HepG2 (cell line): ENCODE data around the gene AK8. TPM values are rescaled to one million over a fixed set of nuclear protein-coding genes. Genes with fewer than 3 reads are reported as not detected.

Source experiments
- ATAC-seq: fragments of 200-7000 bp; cut with Tn5 transposase; 3 replicates; pipeline ENCODE4 v1.9.1; 2020; ENCODE audit warnings: mild to moderate bottlenecking, moderate library complexity
- BruUV-seq: library from RNA; stranded (reverse); fragments of 400-500 nt; replicated peaks from 2 replicates; lab custom pipeline; 2021; lab: Mats Ljungman, UMichigan
- CTCF ChIA-PET: fragments of 300-600 bp; formaldehyde crosslinking; extraction: SDS; loops from one replicate; lab custom pipeline; 2021; ENCODE audit warnings: low total read pairs, inconsistent platforms, low intra/inter-chr PET ratio; lab: Yijun Ruan, JAX
- POLR2A ChIA-PET: fragments of 350-600 bp; sonication (Branson Sonifier 250); formaldehyde crosslinking; loops from one replicate; lab custom pipeline; 2020; ENCODE audit warnings: antibody characterized with exemption, inconsistent platforms; lab: Yijun Ruan, JAX
- DNase-seq: peaks from one replicate; pipeline ENCODE4 v3.0.0-alpha.2; 2015; ENCODE audit warnings: low spot score
- FAIRE-seq: peaks from 3 replicates; lab custom pipeline; 2011; peaks lifted over from hg19 to GRCh38; lab: Jason Lieb, UNC
- H2AFZ ChIP-seq: one replicate; pipeline ENCODE4 v1.6.1; 2011; ENCODE audit warnings: low read length, inconsistent platforms
- H3K27ac ChIP-seq: fragments of 300-600 bp; 3 replicates; pipeline ENCODE4 v1.8.0; 2011; ENCODE audit warnings: mixed run types, mild to moderate bottlenecking, mixed read lengths, low read length, inconsistent platforms; ENCODE audit not compliant: insufficient read depth; ENCODE audit errors: extremely low read length
- H3K27me3 ChIP-seq, 2 experiments: fragments of 200-600 bp in 1 of 2; 2 replicates in 1 of 2; 3 replicates in 1 of 2; pipeline versions ENCODE4 v1.6.0 to v1.8.0; 2011; ENCODE audit warnings: low read length in 2 of 2, mild to moderate bottlenecking in 2 of 2, moderate library complexity in 2 of 2, inconsistent platforms in 1 of 2; ENCODE audit not compliant: insufficient read depth in 2 of 2, control insufficient read depth in 1 of 2
- H3K36me3 ChIP-seq, 2 experiments: fragments of 200-600 bp in 1 of 2; replicated peaks in 1 of 2; 2 replicates in 1 of 2; 3 replicates in 1 of 2; pipeline versions ENCODE4 v1.5.1 to v1.8.0; 2011; ENCODE audit warnings: low read length in 2 of 2, inconsistent platforms in 1 of 2; ENCODE audit not compliant: insufficient read depth in 2 of 2, control insufficient read depth in 1 of 2
- H3K4me1 ChIP-seq: 2 replicates; pipeline ENCODE4 v1.5.1; 2012; ENCODE audit warnings: low read length, inconsistent platforms; ENCODE audit not compliant: insufficient read depth
- H3K4me2 ChIP-seq: 2 replicates; pipeline ENCODE4 v1.6.0; 2011; ENCODE audit warnings: low read depth, low read length, inconsistent platforms
- H3K4me3 ChIP-seq, 3 experiments: fragments of 200-600 bp in 1 of 3; sonication (generic), shearing (Covaris generic) in 1 of 3; replicated peaks in 1 of 3; 2 replicates each; pipeline ENCODE4 v1.5.1; 2011 to 2016; ENCODE audit warnings: low read length in 3 of 3, inconsistent platforms in 2 of 3, low read depth in 2 of 3, mild to moderate bottlenecking in 2 of 3, control low read depth in 1 of 3, mixed read lengths in 1 of 3; ENCODE audit not compliant: insufficient read depth in 1 of 3
- H3K79me2 ChIP-seq: one replicate; pipeline ENCODE4 v1.6.1; 2011; ENCODE audit warnings: low read length, inconsistent platforms; ENCODE audit not compliant: insufficient read depth
- H3K9ac ChIP-seq: 2 replicates; pipeline ENCODE4 v1.6.0; 2011; ENCODE audit warnings: mild to moderate bottlenecking, low read depth, low read length, inconsistent platforms; ENCODE audit not compliant: insufficient read depth
- H3K9me3 ChIP-seq: 2 replicates; pipeline ENCODE4 v1.5.1; 2012; ENCODE audit warnings: mild to moderate bottlenecking, low read length
- H4K20me1 ChIP-seq: 2 replicates; pipeline ENCODE4 v1.6.0; 2011; ENCODE audit warnings: inconsistent platforms, mild to moderate bottlenecking, low read length, moderate library complexity; ENCODE audit not compliant: insufficient read depth
- BORCS8-MEF2B ChIP-seq: sonication (generic); formaldehyde crosslinking; IDR thresholded peaks from 2 replicates; pipeline ENCODE4 v1.8.0; 2022; ENCODE audit warnings: mild to moderate bottlenecking, missing genetic modification reagents
- CCDC6 ChIP-seq: sonication (generic); formaldehyde crosslinking; IDR thresholded peaks from 2 replicates; pipeline ENCODE4 v1.8.1; 2022; ENCODE audit warnings: mild to moderate bottlenecking, missing genetic modification reagents, moderate library complexity
- FOXK2 ChIP-seq: fragments of 450-650 bp; IDR thresholded peaks from 2 replicates; pipeline ENCODE4 v1.6.1; 2016
- JUN ChIP-seq: sonication (generic); formaldehyde crosslinking; IDR thresholded peaks from 2 replicates; pipeline ENCODE4 v1.4.0; 2020; ENCODE audit warnings: mild to moderate bottlenecking, missing genetic modification reagents
- PITX1 ChIP-seq: sonication (generic); formaldehyde crosslinking; IDR thresholded peaks from 2 replicates; pipeline ENCODE4 v1.5.1; 2020; ENCODE audit warnings: mild to moderate bottlenecking, missing genetic modification reagents
- SAP130 ChIP-seq: IDR thresholded peaks from 2 replicates; pipeline ENCODE4 v1.6.1; 2016; ENCODE audit warnings: low read depth
- THAP11 ChIP-seq: IDR thresholded peaks from 2 replicates; pipeline ENCODE4 v1.6.1; 2016; ENCODE audit warnings: missing biosample characterization, missing genetic modification reagents
- ZNF225 ChIP-seq: sonication (generic); formaldehyde crosslinking; IDR thresholded peaks from 2 replicates; pipeline ENCODE4 v1.4.0; 2020; ENCODE audit warnings: mild to moderate bottlenecking, missing genetic modification reagents
- ZNF644 ChIP-seq: IDR thresholded peaks from 2 replicates; pipeline ENCODE4 v1.6.1; 2016; ENCODE audit warnings: low read depth
- ZNF7 ChIP-seq: IDR thresholded peaks from 2 replicates; pipeline ENCODE4 v1.6.1; 2016; ENCODE audit warnings: missing biosample characterization, missing genetic modification reagents
- WGBS: methylation state at CpG from one replicate; pipeline ENCODE4 v1.1.6; 2017; ENCODE audit warnings: low lambda C conversion rate; 5-methylcytosine and 5-hydroxymethylcytosine counted together
- in situ Hi-C: cut with HindIII; loops from 2 replicates; pipeline ENCODE4 v1.10.0; 2017; ENCODE audit warnings: low pct_unique_long_range_greater_than_20kb; ENCODE audit not compliant: extremely low pct_ligation_motif_present
- intact Hi-C: fragments of 100-400 bp; cut with micrococcal nuclease; formaldehyde crosslinking; loops from one replicate; pipeline ENCODE4 v1.10.0; 2022; ENCODE audit not compliant: unreplicated experiment
- polyA plus RNA-seq, 8 experiments: library from polyadenylated mRNA; depleted of rRNA in 3 of 8; stranded (reverse) in 7 of 8; unstranded in 1 of 8; fragments of >200 nt; fragmentation: Illumina TruSeq in 4 of 8; extraction: Trizol in 4 of 8; gene quantifications; 2 replicates each; pipeline versions ENCODE4 v1.2.1 to v1.2.3, GENCODE V29; 2011 to 2016; ENCODE audit warnings: low read depth in 4 of 8, missing spikeins in 1 of 8, mixed read lengths in 1 of 8; ENCODE audit not compliant: insufficient read depth in 1 of 8
- total RNA-seq, 5 experiments: library from RNA; depleted of rRNA; stranded (reverse); fragments of >200 nt; fragmentation: Illumina TruSeq; extraction: Trizol; gene quantifications; 2 replicates each; pipeline ENCODE4 v1.2.3, GENCODE V29; 2016; ENCODE audit warnings: low read depth in 1 of 5
- TF ChIP-seq, protein P1 (sequence below): IDR thresholded peaks from 2 replicates; pipeline ENCODE4 v1.6.1; 2018; ENCODE audit warnings: missing genetic modification reagents, mild to moderate bottlenecking, missing compliant biosample characterization
- TF ChIP-seq, protein P2 (sequence below): sonication (generic); formaldehyde crosslinking; IDR thresholded peaks from 2 replicates; pipeline ENCODE4 v1.4.0; 2020; ENCODE audit warnings: missing genetic modification reagents
- TF ChIP-seq, protein P3 (sequence below), 2 experiments: sonication (generic) in 1 of 2; formaldehyde crosslinking in 1 of 2; IDR thresholded peaks; 2 replicates each; pipeline versions ENCODE4 v1.4.0 to v1.6.1; 2016 to 2020; ENCODE audit warnings: borderline replicate concordance in 1 of 2, low read depth in 1 of 2, mild to moderate bottlenecking in 1 of 2, missing genetic modification reagents in 1 of 2
- TF ChIP-seq, protein P4 (sequence below): sonication (generic); formaldehyde crosslinking; IDR thresholded peaks from 2 replicates; pipeline ENCODE4 v1.5.0; 2020; ENCODE audit warnings: mild to moderate bottlenecking, missing genetic modification reagents
- TF ChIP-seq, protein P5 (sequence below): sonication (generic); formaldehyde crosslinking; IDR thresholded peaks from 2 replicates; pipeline ENCODE4 v1.5.0; 2020; ENCODE audit warnings: mild to moderate bottlenecking, missing genetic modification reagents

AK8 gene
- total and polyA plus RNA-seq, 2 of the 13 experiments (the other 11 are each of a cell fraction or from before 2014, with no cell fraction given) = 0.11 TPM; not detected in 1

DNA sequence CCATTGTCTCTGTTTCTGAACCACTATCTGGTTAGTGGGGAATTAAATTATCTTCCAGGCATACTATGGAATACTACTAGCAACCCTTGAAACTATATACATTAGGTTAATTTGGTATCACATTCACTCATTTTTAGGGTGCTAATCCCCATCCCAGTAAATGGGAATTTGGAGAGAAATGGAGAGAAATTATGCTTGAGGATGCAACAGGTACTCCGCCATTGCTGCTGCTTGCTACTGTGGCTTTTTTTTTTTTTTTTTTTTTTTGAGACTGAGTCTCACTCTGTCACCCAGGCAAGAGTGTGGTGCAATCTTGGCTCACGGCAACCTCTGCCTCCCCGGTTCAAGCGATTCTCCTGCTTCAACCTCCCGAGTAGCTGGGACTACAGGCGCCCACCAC lies 66.1 kb downstream of the AK8 start:
- intact Hi-C loops = loop anchor here (10.0 kb wide), 1 partner anchor 163 kb away; the partner anchor contains the start of gene GFI1B
- TF ChIP-seq PITX1 (CRISPR knock-in tag) (no peak), BORCS8-MEF2B (CRISPR knock-in tag) (no peak), ZNF225 (CRISPR knock-in tag) (no peak), ZNF7 (CRISPR knock-in tag) (no peak), SAP130 (CRISPR knock-in tag) (no peak), FOXK2 (no peak), ZNF644 (CRISPR knock-in tag) (no peak), THAP11 (no peak), JUN (no peak), CCDC6 (no peak)
- TF ChIP-seq, protein P1, sequence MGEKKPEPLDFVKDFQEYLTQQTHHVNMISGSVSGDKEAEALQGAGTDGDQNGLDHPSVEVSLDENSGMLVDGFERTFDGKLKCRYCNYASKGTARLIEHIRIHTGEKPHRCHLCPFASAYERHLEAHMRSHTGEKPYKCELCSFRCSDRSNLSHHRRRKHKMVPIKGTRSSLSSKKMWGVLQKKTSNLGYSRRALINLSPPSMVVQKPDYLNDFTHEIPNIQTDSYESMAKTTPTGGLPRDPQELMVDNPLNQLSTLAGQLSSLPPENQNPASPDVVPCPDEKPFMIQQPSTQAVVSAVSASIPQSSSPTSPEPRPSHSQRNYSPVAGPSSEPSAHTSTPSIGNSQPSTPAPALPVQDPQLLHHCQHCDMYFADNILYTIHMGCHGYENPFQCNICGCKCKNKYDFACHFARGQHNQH (CRISPR knock-in tag) = no peak
- TF ChIP-seq, protein P2, sequence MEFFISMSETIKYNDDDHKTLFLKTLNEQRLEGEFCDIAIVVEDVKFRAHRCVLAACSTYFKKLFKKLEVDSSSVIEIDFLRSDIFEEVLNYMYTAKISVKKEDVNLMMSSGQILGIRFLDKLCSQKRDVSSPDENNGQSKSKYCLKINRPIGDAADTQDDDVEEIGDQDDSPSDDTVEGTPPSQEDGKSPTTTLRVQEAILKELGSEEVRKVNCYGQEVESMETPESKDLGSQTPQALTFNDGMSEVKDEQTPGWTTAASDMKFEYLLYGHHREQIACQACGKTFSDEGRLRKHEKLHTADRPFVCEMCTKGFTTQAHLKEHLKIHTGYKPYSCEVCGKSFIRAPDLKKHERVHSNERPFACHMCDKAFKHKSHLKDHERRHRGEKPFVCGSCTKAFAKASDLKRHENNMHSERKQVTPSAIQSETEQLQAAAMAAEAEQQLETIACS = no peak
- TF ChIP-seq, protein P3, sequence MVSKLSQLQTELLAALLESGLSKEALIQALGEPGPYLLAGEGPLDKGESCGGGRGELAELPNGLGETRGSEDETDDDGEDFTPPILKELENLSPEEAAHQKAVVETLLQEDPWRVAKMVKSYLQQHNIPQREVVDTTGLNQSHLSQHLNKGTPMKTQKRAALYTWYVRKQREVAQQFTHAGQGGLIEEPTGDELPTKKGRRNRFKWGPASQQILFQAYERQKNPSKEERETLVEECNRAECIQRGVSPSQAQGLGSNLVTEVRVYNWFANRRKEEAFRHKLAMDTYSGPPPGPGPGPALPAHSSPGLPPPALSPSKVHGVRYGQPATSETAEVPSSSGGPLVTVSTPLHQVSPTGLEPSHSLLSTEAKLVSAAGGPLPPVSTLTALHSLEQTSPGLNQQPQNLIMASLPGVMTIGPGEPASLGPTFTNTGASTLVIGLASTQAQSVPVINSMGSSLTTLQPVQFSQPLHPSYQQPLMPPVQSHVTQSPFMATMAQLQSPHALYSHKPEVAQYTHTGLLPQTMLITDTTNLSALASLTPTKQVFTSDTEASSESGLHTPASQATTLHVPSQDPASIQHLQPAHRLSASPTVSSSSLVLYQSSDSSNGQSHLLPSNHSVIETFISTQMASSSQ (IDR thresholded peaks at IDR 0.05; ENCODE audit: low read depth) = no peak
- TF ChIP-seq, protein P3 (CRISPR knock-in tag; IDR thresholded peaks at IDR 0.05; ENCODE audit: borderline replicate concordance) = no peak
- TF ChIP-seq, protein P4, sequence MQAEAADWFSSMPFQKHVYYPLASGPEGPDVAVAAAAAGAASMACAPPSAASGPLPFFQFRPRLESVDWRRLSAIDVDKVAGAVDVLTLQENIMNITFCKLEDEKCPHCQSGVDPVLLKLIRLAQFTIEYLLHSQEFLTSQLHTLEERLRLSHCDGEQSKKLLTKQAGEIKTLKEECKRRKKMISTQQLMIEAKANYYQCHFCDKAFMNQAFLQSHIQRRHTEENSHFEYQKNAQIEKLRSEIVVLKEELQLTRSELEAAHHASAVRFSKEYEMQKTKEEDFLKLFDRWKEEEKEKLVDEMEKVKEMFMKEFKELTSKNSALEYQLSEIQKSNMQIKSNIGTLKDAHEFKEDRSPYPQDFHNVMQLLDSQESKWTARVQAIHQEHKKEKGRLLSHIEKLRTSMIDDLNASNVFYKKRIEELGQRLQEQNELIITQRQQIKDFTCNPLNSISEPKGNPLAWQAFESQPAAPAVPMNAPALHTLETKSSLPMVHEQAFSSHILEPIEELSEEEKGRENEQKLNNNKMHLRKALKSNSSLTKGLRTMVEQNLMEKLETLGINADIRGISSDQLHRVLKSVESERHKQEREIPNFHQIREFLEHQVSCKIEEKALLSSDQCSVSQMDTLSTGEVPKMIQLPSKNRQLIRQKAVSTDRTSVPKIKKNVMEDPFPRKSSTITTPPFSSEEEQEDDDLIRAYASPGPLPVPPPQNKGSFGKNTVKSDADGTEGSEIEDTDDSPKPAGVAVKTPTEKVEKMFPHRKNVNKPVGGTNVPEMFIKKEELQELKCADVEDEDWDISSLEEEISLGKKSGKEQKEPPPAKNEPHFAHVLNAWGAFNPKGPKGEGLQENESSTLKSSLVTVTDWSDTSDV = no peak
- TF ChIP-seq, protein P5, sequence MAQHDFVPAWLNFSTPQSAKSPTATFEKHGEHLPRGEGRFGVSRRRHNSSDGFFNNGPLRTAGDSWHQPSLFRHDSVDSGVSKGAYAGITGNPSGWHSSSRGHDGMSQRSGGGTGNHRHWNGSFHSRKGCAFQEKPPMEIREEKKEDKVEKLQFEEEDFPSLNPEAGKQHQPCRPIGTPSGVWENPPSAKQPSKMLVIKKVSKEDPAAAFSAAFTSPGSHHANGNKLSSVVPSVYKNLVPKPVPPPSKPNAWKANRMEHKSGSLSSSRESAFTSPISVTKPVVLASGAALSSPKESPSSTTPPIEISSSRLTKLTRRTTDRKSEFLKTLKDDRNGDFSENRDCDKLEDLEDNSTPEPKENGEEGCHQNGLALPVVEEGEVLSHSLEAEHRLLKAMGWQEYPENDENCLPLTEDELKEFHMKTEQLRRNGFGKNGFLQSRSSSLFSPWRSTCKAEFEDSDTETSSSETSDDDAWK (CRISPR knock-in tag) = no peak

More for the DNA sequence above, 66.1 kb downstream of the AK8 start:
- Histone ChIP-seq H3K27ac (no peak overlapping the region), H2AFZ (no peak overlapping the region), H4K20me1 (no peaks in the 10 kb centered on the region), H3K9me3 (no peaks in the 10 kb centered on the region), H3K79me2 (no peaks in the 10 kb centered on the region), H3K9ac (no peak overlapping the region), H3K27me3 (peaks cover 6 to 45% of the 10 kb centered on the region in 2 experiments; a peak in 4 of 5 replicates), H3K4me3 (no peak overlapping the region), H3K36me3 (no peaks in the 10 kb centered on the region), H3K4me1 (no peaks in the 10 kb centered on the region), H3K4me2 (no peak overlapping the region)
- no TSS peak for BruUV-seq
- in situ Hi-C loops = no loop called here
- POLR2A ChIA-PET = interaction anchor here (0.5 kb wide), 1 partner anchor 94 kb away, joined by 5 read pairs; no protein-coding TSS in a partner anchor
- DNase-seq (no peak), FAIRE-seq (no peak), ATAC-seq (no peak)
- CTCF ChIA-PET = interaction anchor here (1.1 to 1.7 kb wide), 2 partner anchors 90 to 160 kb away, joined by 7 to 9 read pairs; no protein-coding TSS in a partner anchor
- 34% methylated on average over 6 of the region's 6 CpGs for WGBS
